ENCODE measurements around the gene ZHX3. TPM values are rescaled to one million over a fixed set of nuclear protein-coding genes. Genes with fewer than 3 reads are reported as not detected.

ZHX3 gene
- total and polyA plus RNA-seq, 2 of the 13 experiments (the other 11 are each of a cell fraction or from before 2014, with no cell fraction given): 8.4 to 11.7 TPM

DNA sequence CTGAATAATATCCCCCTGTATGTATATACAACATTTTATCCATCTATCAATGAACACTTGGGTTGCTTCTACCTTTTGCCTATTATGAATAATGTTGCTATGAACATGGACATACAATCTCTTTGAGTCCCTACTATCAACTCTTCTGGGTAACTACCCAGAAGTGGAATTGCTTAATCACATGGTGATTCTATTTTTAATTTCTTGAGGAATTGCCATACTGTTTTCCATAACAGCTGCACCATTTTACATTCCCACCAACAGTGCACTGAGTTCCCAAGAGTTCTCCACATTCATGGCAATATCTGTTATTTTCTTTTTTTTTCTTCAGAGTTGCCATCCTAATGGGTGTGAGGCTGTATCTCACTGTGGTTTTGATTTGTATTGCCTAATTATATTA lies 88.3 kb downstream of the ZHX3 start:
- intact Hi-C loops (cut with micrococcal nuclease; ENCODE audit: unreplicated experiment) (no loop called here), in situ Hi-C loops (cut with HindIII; ENCODE audit: extremely low pct_ligation_motif_present, low pct_unique_long_range_greater_than_20kb) (no loop called here)
- no peak for ATAC-seq
- no peak for FAIRE-seq
- Histone ChIP-seq H3K4me1 (ENCODE audit: insufficient read depth, low read length) (peaks cover 25% of the 10 kb centered on the region), H3K27ac (ENCODE audit: extremely low read length, insufficient read depth, low read length) (no peak overlapping the region), H3K27me3 (ENCODE audit: control insufficient read depth in 1 of 2, insufficient read depth in 2 of 2, low read length in 2 of 2) (no peaks in the 10 kb centered on the region), H3K9me3 (ENCODE audit: low read length) (no peaks in the 10 kb centered on the region), H3K36me3 (replicated peaks in 1 of 2; ENCODE audit: control insufficient read depth in 1 of 2, insufficient read depth in 2 of 2, low read length in 2 of 2) (no peaks in the 10 kb centered on the region), H3K79me2 (ENCODE audit: insufficient read depth, low read length) (no peaks in the 10 kb centered on the region), H4K20me1 (ENCODE audit: insufficient read depth, low read length) (no peaks in the 10 kb centered on the region), H3K4me3 (replicated peaks in 1 of 3; ENCODE audit: insufficient read depth in 1 of 3, low read depth in 2 of 3, low read length in 3 of 3) (no peak overlapping the region), H3K9ac (ENCODE audit: insufficient read depth, low read depth, low read length) (no peak overlapping the region), H3K4me2 (ENCODE audit: low read depth, low read length) (no peak overlapping the region), H2AFZ (ENCODE audit: low read length) (no peak overlapping the region)
- TF ChIP-seq ZNF10 (CRISPR knock-in tag; IDR thresholded peaks at IDR 0.05; ENCODE audit: borderline replicate concordance, low read depth) (no peak), ZBTB39 (CRISPR knock-in tag; IDR thresholded peaks at IDR 0.05) (no peak), GLI4 (CRISPR knock-in tag; IDR thresholded peaks at IDR 0.05; ENCODE audit: borderline replicate concordance) (no peak), ZNF777 (CRISPR knock-in tag; IDR thresholded peaks at IDR 0.05) (no peak), DR1 (CRISPR knock-in tag; IDR thresholded peaks at IDR 0.05) (no peak), ZFX (CRISPR knock-in tag; IDR thresholded peaks at IDR 0.05; ENCODE audit: low read depth) (no peak), ZNF101 (CRISPR knock-in tag; IDR thresholded peaks at IDR 0.05; ENCODE audit: borderline replicate concordance, low read depth) (no peak), SKIL (CRISPR knock-in tag; IDR thresholded peaks at IDR 0.05; ENCODE audit: borderline replicate concordance) (no peak)
- TF ChIP-seq, protein P1, sequence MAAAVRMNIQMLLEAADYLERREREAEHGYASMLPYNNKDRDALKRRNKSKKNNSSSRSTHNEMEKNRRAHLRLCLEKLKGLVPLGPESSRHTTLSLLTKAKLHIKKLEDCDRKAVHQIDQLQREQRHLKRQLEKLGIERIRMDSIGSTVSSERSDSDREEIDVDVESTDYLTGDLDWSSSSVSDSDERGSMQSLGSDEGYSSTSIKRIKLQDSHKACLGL (CRISPR knock-in tag; IDR thresholded peaks at IDR 0.05): no peak
- CTCF ChIA-PET (ENCODE audit: low intra/inter-chr PET ratio, low total read pairs): no interaction called here
- no peak for DNase-seq (ENCODE audit: low spot score)
- BruUV-seq (replicated peaks): no TSS peak
- POLR2A ChIA-PET: no interaction called here
